HG03025 (cell line): ENCODE measurements around the gene PRLR.
A peak's percentile ranks its signal among the peaks of the same experiment; 100 is the strongest.

Source experiments
- ATAC-seq: cut with Tn5 transposase; IDR thresholded peaks from one replicate; pipeline ENCODE4 v1.9.1; 2021; ENCODE audit warnings: mild to moderate bottlenecking, moderate library complexity; ENCODE audit not compliant: unreplicated experiment, low FRiP score

The PRLR gene

DNA sequence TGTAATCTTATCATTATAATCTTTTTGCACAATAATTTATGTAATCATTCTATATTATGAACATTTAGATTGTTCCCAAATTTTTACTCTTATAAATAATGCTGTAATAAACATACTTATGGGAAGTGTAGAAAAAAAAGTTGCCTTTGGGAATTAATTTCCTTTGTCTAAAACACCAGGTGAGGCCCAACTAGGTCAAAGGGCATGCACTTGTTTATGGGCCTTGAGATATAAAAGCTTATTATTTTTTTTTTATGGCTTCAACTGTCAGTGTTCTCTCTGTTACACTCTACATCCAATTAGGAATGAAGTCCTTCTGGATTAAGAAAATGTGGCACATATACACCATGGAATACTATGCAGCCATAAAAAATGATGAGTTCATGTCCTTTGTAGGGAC lies 6.5 kb upstream of the PRLR start:
- no peak for ATAC-seq

DNA sequence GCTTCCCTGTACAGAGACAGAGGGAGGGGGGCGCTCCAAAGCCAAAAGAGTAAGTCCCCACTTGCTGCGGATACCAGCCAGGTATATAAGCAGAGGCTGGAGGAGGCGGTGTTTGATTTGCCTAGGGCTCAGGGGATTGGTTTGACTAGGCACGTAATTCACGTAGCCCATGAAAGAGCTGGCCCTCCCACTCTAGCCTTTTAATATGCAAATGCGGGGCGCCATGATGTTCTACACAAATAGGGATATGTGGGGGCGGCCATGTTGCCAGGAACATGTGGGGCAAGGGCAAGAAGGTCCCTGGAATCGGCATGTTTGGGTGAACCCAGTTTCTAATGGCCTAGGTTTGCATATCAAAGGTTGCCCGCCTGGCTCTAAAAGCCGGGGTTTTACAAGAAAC lies 3.3 kb upstream of the PRLR start:
- ATAC-seq = no peak

GRCh38 chr5:35233121-35233520 lies 2.8 kb upstream of the PRLR start:
- no peak for ATAC-seq

- no peak for ATAC-seq
These were observed 1.8 kb upstream of the PRLR start for GRCh38 chr5:35232124-35232523.

DNA sequence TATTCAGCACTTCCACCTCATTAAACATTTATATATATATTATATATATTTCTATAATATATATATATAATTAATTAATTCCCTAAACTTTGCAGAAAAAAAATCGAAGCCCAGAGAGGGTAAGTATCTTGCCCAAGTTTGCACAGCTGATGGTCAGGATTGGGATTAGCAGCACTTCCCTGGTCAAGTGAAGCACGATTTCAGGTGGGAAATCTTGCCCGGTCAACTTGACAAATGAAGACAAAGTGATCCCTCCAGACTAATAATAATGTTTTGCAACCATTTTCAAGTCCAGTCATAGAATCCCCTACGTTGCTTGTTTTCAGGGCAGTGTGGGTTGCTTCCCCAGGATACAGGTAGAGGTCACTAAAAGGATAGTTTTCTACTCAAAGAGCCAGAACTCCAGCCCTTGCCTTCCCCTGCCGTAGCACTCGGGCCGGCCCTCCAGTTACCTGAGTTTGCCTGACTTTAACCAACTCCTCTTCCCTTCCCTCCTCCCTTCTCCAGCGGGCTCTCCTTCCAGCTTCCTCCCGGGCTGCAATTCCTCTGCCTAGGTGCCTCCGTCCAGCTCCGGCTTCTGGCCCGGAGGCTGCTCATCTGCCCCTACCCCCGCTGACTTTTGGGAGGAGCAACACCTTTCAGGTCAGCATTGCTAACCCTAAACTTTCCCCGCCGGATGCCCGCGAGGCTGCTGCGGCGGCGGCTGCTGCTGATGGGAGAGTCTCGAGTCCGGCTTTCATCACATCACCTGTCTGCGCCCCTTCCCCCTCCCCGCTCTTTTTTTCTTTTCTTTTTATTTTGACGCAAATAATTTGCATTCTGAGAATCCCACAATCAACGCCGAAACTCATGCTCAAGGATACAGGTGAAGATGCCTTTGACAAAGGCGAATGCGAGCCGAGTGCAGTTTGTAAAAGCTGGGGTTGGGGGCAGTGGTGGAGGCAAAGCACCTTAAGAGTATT lies 930 bp downstream of the PRLR start:
- no peak for ATAC-seq

DNA sequence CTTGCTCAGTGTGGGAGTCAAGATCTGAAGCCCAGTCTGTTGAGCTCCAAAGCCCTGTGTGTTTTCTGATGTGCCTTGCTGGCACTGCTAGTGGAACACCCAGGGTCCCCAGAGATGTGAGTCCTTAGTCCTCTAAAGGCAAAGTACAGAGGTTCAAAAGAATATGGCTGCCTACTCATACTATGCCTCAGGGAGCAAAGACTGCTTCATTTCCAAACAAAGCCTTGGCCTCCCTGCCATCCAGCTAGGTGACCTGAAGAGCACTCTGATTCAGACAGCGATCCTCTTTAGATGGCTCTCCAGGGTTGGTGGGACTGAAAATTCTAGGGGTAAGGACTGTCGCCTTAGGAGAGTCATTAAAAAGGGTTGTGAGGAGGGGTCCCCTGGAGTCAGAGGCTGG lies 2.0 kb downstream of the PRLR start:
- ATAC-seq = no peak

GRCh38 chr5:35227720-35228119 lies 2.6 kb downstream of the PRLR start:
- ATAC-seq = no peak

DNA sequence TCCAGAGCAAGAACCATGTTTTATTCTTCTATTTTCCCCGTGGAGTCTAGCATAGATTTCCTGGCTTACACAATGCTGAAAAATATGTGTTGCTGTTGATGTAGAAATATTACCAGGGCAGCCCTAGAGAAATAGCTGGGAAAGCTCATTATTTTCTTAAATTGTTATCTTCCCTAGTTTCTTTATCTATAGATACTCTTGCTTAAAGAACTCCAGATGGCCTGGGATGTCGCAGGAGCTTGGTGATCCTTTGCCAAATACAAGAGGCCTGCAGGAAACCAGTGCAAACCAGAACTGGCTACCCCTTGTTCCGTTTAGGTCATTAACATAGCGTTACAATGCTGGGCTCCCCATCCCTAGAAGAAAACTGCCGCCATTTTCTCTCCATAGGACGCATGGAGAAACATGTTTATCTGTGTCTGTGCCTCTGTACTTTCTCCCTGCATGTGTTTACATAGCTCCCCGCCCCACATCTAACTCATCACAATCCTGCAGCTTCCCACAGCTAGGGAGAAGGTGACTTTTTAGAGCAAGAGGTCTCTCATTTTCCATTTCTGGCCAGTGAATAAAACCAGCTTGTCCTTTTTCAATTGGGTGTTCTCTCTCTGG lies 6.4 kb downstream of the PRLR start:
- ATAC-seq = no peak

- ATAC-seq = no peak
These were observed 9.3 kb downstream of the PRLR start for GRCh38 chr5:35220967-35221366.

- no peak for ATAC-seq
These were observed 11.3 kb downstream of the PRLR start for GRCh38 chr5:35218981-35219380.

DNA sequence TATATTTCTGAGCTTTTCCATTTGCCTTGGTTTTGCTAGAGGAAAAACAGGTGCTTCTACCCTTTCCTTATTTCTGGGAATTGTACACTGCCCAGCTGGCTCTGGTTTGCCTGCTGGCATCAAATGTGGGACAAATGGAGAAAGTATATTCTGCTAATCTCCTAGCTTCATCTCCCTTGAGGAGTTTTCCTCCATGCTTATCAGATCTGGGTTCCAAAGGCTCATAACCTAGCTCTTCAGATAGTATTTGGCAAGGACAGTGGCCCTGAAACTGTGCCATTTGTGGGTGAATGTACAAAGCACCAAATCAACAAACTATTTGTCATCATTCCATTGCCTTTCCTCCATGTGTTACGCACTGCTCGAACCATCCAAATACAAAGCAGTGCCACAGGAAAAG lies 16.2 kb downstream of the PRLR start:
- ATAC-seq = no peak

DNA sequence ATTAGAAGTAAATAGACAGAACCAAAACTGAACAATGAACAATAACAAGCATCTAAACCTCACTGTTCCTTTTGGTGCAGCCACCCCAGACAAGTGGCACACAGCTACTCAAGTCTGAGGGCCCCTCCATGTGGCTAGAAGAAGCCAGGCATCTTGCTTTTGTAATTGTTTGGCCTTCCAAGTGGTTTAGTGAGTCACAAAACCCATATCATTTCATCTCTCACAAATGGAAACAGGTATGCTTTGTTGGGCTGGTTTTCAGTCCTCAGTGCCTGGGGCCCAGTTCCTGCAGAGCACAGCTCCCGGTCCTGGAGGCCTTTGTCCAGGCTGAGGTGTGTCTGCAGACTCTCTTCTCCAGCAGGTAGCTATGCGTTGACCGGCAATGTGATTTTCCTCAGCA lies 16.7 kb downstream of the PRLR start:
- ATAC-seq = no peak

GRCh38 chr5:35212122-35212982 lies 17.9 kb downstream of the PRLR start:
- peak; percentile 31 for ATAC-seq

DNA sequence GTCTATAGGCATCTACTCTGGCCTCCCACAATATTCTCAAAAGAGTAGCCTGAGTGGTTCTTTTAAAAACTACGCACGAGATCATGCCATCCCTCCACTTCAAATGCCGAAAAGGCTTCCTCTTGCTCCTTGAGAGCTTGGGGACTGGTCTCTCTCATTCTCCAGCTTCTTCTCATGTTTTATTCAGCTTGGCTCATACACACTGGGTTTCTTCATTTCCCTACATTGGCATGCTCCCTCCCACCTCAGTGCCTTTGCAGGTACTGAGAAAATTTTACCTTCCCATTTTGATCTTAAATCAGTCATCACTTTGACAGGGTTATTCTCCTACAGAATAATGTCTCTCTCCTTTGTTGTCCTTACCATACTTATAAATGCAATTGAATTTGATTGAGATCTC lies 20.4 kb downstream of the PRLR start:
- no peak for ATAC-seq

- ATAC-seq = no peak
These were observed 24.7 kb downstream of the PRLR start for GRCh38 chr5:35205606-35206005.

GRCh38 chr5:35205186-35205585 lies 25.1 kb downstream of the PRLR start:
- ATAC-seq = no peak

DNA sequence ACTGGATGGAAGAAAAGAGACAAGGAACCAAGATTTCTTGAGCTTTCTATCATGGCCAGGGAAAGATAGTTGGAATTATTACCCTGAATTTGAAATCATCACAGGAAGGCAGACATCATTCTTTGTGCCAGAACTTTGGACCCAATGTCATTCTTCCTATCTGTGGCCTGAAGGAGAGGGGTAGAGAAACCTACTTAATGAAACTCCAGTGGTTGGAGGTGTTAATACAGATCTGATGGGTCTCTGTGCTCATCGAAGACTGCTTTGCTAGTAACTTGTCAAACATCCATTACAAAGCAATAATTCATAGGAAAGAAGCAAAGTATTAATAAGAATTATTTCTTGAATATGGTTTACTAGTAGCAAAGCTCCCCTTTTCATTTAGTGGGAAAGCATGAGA lies 26.9 kb downstream of the PRLR start:
- no peak for ATAC-seq

DNA sequence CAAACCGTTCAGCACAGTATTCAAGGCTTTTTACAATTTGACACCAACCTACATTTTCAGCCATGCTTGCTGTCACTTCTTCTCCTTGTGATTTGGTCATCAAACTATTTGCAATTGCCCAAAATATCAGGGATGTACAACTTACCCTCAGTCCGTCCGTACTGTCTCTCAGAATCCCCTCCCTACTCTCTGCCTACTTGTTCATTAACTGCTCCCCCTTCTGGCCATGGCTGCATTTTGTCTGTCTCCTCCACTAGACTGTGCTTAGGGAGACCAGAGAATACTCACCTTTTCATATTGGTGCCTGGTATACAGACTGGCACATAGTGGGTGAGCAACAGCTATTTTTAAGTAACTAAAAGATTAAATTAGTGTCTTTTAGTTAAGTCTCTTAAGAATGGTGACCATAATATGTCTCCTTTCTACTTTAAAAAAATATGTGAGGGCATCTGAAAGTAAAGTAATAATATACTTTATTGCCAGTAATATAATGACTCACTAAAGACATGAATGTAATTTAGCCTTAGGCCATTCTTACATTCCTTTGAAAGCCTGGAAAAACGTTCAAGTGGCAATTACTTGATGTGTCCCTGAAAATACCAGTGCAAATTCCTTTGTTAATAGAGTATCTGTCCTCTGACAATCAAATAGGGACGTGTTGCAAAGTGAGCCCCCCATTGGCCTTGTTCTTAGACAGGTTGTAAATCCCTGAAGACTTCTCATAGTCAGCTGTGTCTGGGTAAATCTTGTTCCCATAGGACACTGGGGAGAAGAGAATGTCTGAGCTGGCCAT lies 27.8 kb downstream of the PRLR start:
- no peak for ATAC-seq

- no peak for ATAC-seq
These were observed 29.0 kb downstream of the PRLR start for GRCh38 chr5:35201291-35201690.

DNA sequence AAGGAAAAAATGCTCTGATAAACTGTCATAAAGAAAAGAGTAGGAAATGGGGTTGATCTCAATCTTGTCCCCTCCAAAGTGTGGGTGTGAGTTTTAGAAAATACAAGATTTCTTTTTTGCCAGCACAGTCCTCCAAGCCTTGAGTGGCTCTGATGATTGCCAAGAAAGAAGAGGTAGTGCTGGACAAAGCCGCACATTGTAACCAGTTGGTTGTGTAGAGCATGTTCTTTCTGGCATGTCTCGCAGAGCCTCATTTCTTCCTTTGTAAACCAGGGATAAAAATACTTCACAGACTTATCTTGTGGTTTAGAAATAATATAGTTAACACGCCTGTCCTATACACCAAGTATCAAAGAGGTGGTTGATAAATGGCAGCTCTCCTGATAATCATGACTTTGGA lies 30.4 kb downstream of the PRLR start:
- no peak for ATAC-seq
